Small intestine (tissue), 7 donors: ENCODE results near the gene ASB10. TPM values are rescaled to one million over a fixed set of nuclear protein-coding genes. Genes with fewer than 3 reads are reported as not detected.

Experiments
- DNase-seq, 2 donors: peaks; one replicate each; pipeline versions ENCODE4 v3.0.0 to v3.0.0-alpha.2; 2013
- FAIRE-seq: peaks from 2 replicates; lab custom pipeline; 2012; peaks lifted over from hg19 to GRCh38; lab: Jason Lieb, UNC
- H3K27ac ChIP-seq, 3 donors: one replicate each; pipeline ENCODE4 v1.5.1; 2013; ENCODE audit warnings: low read length in 2 of 3, mild to moderate bottlenecking in 2 of 3, control low read depth in 1 of 3, inconsistent platforms in 1 of 3, low read depth in 1 of 3, moderate library complexity in 1 of 3
- H3K27me3 ChIP-seq, 3 donors: one replicate each; pipeline ENCODE4 v1.6.1; 2013; ENCODE audit warnings: low read length in 3 of 3, inconsistent platforms in 1 of 3; ENCODE audit not compliant: control insufficient read depth in 3 of 3, insufficient read depth in 3 of 3
- H3K36me3 ChIP-seq, 3 donors: one replicate each; pipeline ENCODE4 v1.6.1; 2013; ENCODE audit warnings: low read length in 3 of 3, inconsistent platforms in 1 of 3, low read depth in 1 of 3, mild to moderate bottlenecking in 1 of 3, moderate library complexity in 1 of 3; ENCODE audit not compliant: control insufficient read depth in 3 of 3, insufficient read depth in 2 of 3
- H3K4me1 ChIP-seq, 3 donors: one replicate each; pipeline ENCODE4 v1.6.1; 2013; ENCODE audit warnings: low read length in 2 of 3, inconsistent platforms in 1 of 3, low read depth in 1 of 3, mild to moderate bottlenecking in 1 of 3, moderate library complexity in 1 of 3; ENCODE audit not compliant: control insufficient read depth in 3 of 3, insufficient read depth in 2 of 3
- H3K4me3 ChIP-seq, 3 donors: one replicate each; pipeline ENCODE4 v1.5.1; 2013; ENCODE audit warnings: low read length in 3 of 3, control low read depth in 1 of 3, inconsistent platforms in 1 of 3, low read depth in 1 of 3, mild to moderate bottlenecking in 1 of 3, moderate library complexity in 1 of 3
- H3K9me3 ChIP-seq, 2 donors: one replicate each; pipeline ENCODE4 v1.6.1; 2013; ENCODE audit warnings: low read depth in 1 of 2, low read length in 1 of 2; ENCODE audit not compliant: control insufficient read depth in 2 of 2, insufficient read depth in 1 of 2
- WGBS, 3 donors: extraction: QIAGEN DNeasy Blood & Tissue Kit; methylation state at CpG; one replicate each; pipeline ENCODE4 v1.1.7; 2013; 5-methylcytosine and 5-hydroxymethylcytosine counted together
- polyA plus RNA-seq, 4 donors: library from polyadenylated mRNA; stranded (reverse) in 3 of 4; unstranded in 1 of 4; fragments of 200-250 nt in 3 of 4; fragments of 120-200 nt in 1 of 4; gene quantifications; one replicate each; pipeline versions ENCODE4 v1.2.1 to v1.2.3, GENCODE V29; 2013
- donor health status: healthy with polysubstance abuse.
- donor health status: control.
- donor health status: control.
- donor health status: Bipolar disorder and iron deficiency.
- donor health status: healthy.

ASB10 gene
- polyA plus RNA-seq, 4 donors = not detected

DNA sequence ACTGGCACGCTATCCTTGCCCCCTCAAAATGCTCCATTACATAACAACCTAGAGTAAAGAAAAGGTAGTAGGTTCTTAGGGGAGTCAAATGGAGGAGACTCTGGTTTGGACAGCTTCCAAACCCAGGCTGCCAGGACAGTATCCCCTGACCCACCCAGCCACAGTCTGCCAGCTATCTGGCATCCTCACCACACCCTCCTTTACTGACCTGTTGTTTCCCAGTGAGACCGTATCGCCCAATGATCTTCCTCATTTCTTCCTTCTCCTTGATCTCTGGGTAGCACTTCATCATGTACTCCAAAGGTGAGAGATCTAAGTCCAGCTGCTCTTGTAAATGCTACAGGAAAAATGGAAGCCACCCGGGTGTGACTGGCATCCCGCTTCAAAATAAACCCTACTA, 28.3 kb upstream of the ASB10 start:
- Histone ChIP-seq H3K4me1 (no peaks in the 10 kb centered on the region), H3K36me3 (peaks cover 18 to 70% (median 23%) of the 10 kb centered on the region in 3 donors), H3K9me3 (no peaks in the 10 kb centered on the region), H3K27me3 (no peaks in the 10 kb centered on the region), H3K27ac (no peak overlapping the region), H3K4me3 (no peak overlapping the region)
- FAIRE-seq (no peak), DNase-seq (peak in 1 of 2 donors; percentile 79)
- WGBS, 3 donors = 48 to 77% (median 71%) methylated on average over 5 of the region's 5 CpGs

DNA sequence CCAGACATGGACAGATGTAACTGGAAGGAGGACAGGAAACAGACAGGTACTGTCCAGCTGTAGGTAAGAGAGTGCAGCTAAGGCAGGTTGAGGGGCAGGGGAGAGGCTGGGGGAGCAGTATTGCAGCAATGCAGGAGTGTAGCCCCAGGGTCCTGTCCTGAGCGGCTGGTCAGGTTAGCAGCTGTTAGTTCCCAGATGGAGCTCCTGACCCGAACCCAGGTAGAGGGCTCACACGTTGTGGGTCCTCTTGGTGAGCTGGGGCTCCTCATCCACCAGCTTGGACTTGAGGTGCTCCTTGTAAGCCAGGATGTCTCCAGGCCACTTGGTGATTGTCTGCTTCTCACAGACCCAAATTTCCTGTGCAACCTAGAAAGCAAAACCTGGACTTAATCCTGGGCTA, 26.8 kb upstream of the ASB10 start:
- Histone ChIP-seq H3K4me1 (no peaks in the 10 kb centered on the region), H3K4me3 (no peak overlapping the region), H3K27me3 (no peaks in the 10 kb centered on the region), H3K27ac (no peak overlapping the region), H3K36me3 (peaks cover 13 to 58% (median 20%) of the 10 kb centered on the region in 3 donors), H3K9me3 (no peaks in the 10 kb centered on the region)
- DNase-seq (no peak), FAIRE-seq (no peak)
- WGBS, 3 donors = 83 to 89% (median 87%) methylated on average over 3 of the region's 3 CpGs

DNA sequence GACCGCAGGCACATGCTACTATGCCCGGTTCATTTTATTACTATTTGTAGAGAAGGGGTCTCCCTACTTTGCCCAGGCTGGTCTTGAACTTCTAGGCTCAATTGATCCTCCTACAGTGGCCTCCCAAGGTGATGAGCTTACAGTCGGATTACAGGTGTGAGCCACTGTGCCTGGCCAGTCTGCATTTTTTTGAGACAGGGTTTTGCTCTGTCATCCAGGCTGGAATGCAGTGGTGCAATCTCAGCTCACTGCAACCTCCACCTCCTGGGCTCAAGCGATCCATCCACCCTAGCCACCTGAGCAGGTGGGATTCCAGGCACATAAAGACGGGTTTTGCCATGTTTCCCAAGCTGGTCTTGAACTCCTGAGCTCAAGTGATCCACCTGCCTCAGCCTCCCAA, 25.6 kb upstream of the ASB10 start:
- no peak for FAIRE-seq
- H3K9me3 ChIP-seq = no peaks in the 10 kb centered on the region
- no peaks in the 10 kb centered on the region for H3K27me3 ChIP-seq
- H3K4me1 ChIP-seq = no peaks in the 10 kb centered on the region
- no peak for DNase-seq
- H3K36me3 ChIP-seq = peaks cover 6 to 46% (median 12%) of the 10 kb centered on the region in 3 donors
- H3K27ac ChIP-seq = no peak overlapping the region
- 72 to 91% (median 85%) methylated on average over 5 of the region's 5 CpGs for WGBS, 3 donors
- H3K4me3 ChIP-seq = no peak overlapping the region

DNA sequence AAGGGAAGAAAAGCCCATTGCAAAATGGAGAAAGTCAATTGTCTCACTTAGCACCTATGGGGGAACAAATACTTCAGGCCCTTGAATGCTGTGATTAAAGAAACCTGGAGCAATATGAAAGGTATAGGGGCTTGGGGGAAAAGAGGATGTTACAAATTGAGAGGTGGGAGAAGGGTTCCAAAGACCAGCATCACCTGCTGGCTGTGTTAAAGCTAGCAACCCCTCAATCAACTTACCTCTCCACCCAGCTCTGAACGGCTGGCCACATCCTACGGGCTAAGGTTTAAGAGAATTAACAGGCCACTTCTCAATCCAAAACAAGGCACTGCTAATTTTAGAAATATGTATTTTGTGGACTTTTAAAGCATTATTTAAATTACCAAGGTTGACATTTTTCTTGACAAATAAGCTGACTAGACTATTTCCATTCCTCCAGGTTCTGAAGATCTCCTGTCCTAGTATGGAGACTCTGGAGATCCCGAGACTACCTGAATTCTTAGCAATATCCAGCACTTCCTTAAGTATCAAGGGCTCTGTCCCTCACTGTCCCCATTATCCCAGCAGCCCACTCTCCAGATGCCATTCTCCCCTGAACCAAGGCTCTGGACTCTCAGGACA, 24.2 kb upstream of the ASB10 start:
- H3K27me3 ChIP-seq = peaks cover 0 to 1% (median 0%) of the 10 kb centered on the region in 3 donors
- H3K27ac ChIP-seq = no peak overlapping the region
- no peaks in the 10 kb centered on the region for H3K4me1 ChIP-seq
- H3K4me3 ChIP-seq = no peak overlapping the region
- no peak for DNase-seq
- no peaks in the 10 kb centered on the region for H3K9me3 ChIP-seq
- peaks cover 5 to 37% (median 8%) of the 10 kb centered on the region in 3 donors for H3K36me3 ChIP-seq
- no peak for FAIRE-seq
- 74 to 84% (median 80%) methylated on average over 3 of the region's 3 CpGs for WGBS, 3 donors

DNA sequence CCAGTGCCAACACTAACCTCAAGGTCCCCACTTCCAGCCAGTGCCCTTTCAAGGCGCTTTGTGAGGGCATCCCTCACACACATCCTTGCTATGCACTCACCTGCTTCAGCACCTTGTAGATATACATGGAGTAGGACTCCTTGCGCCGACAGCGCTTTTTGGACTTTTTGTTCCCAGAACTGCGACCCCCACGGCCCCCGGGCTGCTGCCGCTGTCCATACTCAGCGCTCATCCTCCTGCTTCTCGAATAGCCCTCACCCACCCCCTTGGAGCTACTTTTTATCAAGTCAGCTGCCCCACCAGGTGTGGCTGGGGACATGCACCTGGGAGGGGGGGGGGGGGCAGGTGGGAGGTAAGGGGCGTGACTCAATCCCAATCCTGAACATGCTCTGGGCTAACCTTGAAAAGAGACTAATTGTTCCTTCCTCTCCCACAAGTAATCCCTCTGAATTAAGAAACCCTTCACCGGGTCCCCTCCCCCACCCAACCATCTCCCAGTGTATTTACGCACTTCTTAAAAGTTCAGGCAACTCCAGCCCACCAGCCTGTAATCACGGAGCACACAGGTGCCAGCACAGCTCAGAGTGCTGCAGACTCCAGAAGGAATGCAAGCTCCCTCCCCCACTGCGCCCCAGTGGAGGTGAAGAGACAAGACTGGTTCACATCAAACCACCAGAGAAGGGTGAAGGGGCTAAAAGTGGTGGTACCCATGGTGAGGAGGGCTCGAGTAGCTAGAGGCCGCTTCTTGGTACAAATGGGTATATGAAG, 23.2 kb upstream of the ASB10 start, which contains the start of gene H2BK1:
H2BK1 (minus strand) TSS at position 402 of the 768 bp plus-strand sequence; CDS start at position 232, 170 bp downstream.
- no peak for DNase-seq
- no peak within 1 kb of the TSS for H3K4me3 ChIP-seq
- 82 to 85% (median 82%) methylated on average over 16 to 17 of the region's 17 CpGs for WGBS, 3 donors
- H3K9me3 ChIP-seq = no peaks in the 10 kb centered on the region
- no peak within 1 kb of the TSS for H3K27ac ChIP-seq
- H3K36me3 ChIP-seq = peaks cover 5 to 31% (median 8%) of the 10 kb centered on the region in 3 donors
- H3K4me1 ChIP-seq = no peaks in the 10 kb centered on the region
- FAIRE-seq = no peak
- H3K27me3 ChIP-seq = peaks cover 0 to 10% (median 0%) of the 10 kb centered on the region in 3 donors

DNA sequence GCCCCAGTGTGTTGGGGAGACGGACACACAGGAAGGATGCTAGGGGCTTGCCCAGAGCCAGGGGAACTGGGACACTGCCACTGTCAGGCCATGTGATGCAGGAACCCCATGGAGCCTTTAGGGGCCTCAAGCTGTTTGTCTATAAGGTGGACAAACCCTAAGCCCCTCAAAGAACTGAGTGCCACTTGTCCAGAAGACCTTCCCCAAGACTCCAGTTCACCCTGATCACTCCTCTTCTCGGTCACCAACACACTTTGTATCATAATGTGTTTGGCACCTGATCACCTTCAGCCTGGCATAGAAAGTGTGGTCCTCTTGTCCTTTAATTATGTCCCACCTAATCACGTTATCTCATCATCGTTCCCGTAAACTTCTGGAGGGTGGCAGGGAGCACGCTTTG, 22.5 kb upstream of the ASB10 start:
- Histone ChIP-seq H3K36me3 (peaks cover 4 to 25% (median 5%) of the 10 kb centered on the region in 3 donors), H3K27me3 (peaks cover 0 to 17% (median 0%) of the 10 kb centered on the region in 3 donors), H3K27ac (no peak overlapping the region), H3K9me3 (no peaks in the 10 kb centered on the region), H3K4me3 (no peak overlapping the region), H3K4me1 (no peaks in the 10 kb centered on the region)
- FAIRE-seq = no peak
- no peak for DNase-seq
- 60 to 80% (median 75%) methylated on average over 6 of the region's 6 CpGs for WGBS, 3 donors

DNA sequence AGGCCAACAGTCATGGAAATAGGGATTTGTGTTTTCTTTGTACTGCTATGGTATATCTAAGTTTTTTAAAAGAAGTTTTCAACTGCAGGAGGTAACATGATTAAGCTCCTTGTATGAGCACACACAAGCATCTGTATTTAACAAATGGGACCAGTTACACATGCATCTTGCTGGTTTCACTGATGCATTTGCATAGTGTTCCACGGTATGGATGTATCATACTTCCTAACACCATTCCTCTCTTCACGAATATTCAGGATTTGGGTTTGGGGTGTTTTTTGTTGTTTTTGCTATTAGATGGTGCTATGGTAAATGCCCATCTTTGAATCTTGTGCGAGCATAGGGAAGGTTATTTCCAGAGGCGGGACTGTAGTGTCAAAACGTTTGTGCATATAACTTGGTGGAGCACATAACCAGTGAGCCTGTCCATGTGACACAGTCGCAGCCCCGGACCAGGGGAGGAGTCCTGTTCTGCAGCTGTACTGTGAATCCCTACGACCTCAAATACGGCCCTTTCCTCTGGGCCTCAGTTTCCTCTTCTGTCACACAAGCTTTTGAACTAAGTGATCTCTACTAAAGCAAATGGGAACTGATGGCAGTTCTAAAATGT, 21.3 kb upstream of the ASB10 start:
- Histone ChIP-seq H3K27ac (no peak overlapping the region), H3K4me3 (no peak overlapping the region), H3K27me3 (peaks cover 0 to 29% (median 0%) of the 10 kb centered on the region in 3 donors), H3K4me1 (no peaks in the 10 kb centered on the region), H3K36me3 (peaks cover 1 to 15% (median 2%) of the 10 kb centered on the region in 3 donors), H3K9me3 (no peaks in the 10 kb centered on the region)
- 58 to 68% (median 66%) methylated on average over 9 of the region's 9 CpGs for WGBS, 3 donors
- no peak for FAIRE-seq
- DNase-seq = no peak

DNA sequence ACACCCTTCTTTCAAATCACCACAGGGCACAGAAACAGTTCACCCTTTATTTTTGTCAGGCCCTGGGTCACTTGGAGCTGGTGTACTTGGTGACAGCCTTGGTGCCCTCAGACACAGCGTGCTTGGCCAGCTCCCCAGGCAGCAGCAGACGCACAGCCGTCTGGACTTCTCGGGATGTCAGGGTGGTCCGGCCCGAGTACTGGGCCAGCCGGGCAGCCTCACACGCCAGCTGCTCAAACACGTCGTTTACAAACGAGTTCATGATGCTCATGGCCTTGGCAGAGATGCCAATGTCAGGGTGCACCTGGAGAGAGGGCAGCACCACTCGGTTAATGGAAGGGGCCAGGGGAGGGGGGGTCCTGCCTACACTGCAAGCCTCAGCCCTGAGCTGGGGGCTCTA, 20.8 kb upstream of the ASB10 start:
- Histone ChIP-seq H3K27ac (peak overlapping the region in 1 of 3 donors; percentile 38), H3K9me3 (no peaks in the 10 kb centered on the region), H3K36me3 (peaks cover 0 to 10% (median 0%) of the 10 kb centered on the region in 3 donors), H3K4me1 (no peaks in the 10 kb centered on the region), H3K27me3 (peaks cover 0 to 32% (median 0%) of the 10 kb centered on the region in 3 donors), H3K4me3 (no peak overlapping the region)
- no peak for DNase-seq
- FAIRE-seq = no peak
- WGBS, 3 donors = 54 to 66% (median 58%) methylated on average over 12 of the region's 12 CpGs
